ENCODE results near the gene BPI.

BPI gene

GRCh38 chr20:38284893-38285444 lies 19.0 kb upstream of the BPI start:
- H3K27ac ChIP-seq (replicated peaks) = no peak overlapping the region
- H3K4me3 ChIP-seq (replicated peaks; ENCODE audit: insufficient read depth, low read length) = no peak overlapping the region
- TF ChIP-seq POLR2AphosphoS5 (IDR thresholded peaks at IDR 0.05; ENCODE audit: low read depth) = no peak
- TF ChIP-seq GABPA (IDR thresholded peaks at IDR 0.05; ENCODE audit: low read depth) = no peak
- no peak for TF ChIP-seq SPI1 (IDR thresholded peaks at IDR 0.05; ENCODE audit: borderline replicate concordance, low read depth)
- no peak for TF ChIP-seq CTCF (IDR thresholded peaks at IDR 0.05; ENCODE audit: insufficient read depth, low read length)
- TF ChIP-seq REST (IDR thresholded peaks at IDR 0.05; ENCODE audit: insufficient replicate concordance, low read depth) = no peak
- H3K27me3 ChIP-seq (ENCODE audit: insufficient read depth, poor library complexity, severe bottlenecking) = no peaks in the 10 kb centered on the region
- no peak for DNase-seq (ENCODE audit: low read depth in 1 of 2, low spot score in 1 of 2)

- TF ChIP-seq GABPA (IDR thresholded peaks at IDR 0.05; ENCODE audit: low read depth) = no peak
- peak; percentile 63 for TF ChIP-seq POLR2AphosphoS5 (IDR thresholded peaks at IDR 0.05; ENCODE audit: low read depth)
- peak; percentile 21; the same call in 1 of the 2 replicates for TF ChIP-seq SPI1 (IDR thresholded peaks at IDR 0.05; ENCODE audit: borderline replicate concordance, low read depth)
- peak; percentile 77 to 81 for DNase-seq (ENCODE audit: low read depth in 1 of 2, low spot score in 1 of 2)
These were observed 17.1 kb upstream of the BPI start for GRCh38 chr20:38286586-38287531.

GRCh38 chr20:38290829-38291814 lies 12.8 kb upstream of the BPI start:
- Histone ChIP-seq H3K27ac (replicated peaks) (peak overlapping the region; percentile 97), H3K27me3 (ENCODE audit: insufficient read depth, poor library complexity, severe bottlenecking) (no peaks in the 10 kb centered on the region), H3K4me3 (replicated peaks; ENCODE audit: insufficient read depth, low read length) (no peak overlapping the region)
- TF ChIP-seq CTCF (IDR thresholded peaks at IDR 0.05; ENCODE audit: insufficient read depth, low read length) = no peak
- no peak for TF ChIP-seq REST (IDR thresholded peaks at IDR 0.05; ENCODE audit: insufficient replicate concordance, low read depth)
- TF ChIP-seq GABPA (IDR thresholded peaks at IDR 0.05; ENCODE audit: low read depth) = no peak
- no peak for TF ChIP-seq POLR2AphosphoS5 (IDR thresholded peaks at IDR 0.05; ENCODE audit: low read depth)
- TF ChIP-seq SPI1 (IDR thresholded peaks at IDR 0.05; ENCODE audit: borderline replicate concordance, low read depth) = no peak
- DNase-seq (ENCODE audit: low read depth in 1 of 2, low spot score in 1 of 2) = no peak

More at GRCh38 chr20:38286586-38287531, 17.1 kb upstream of the BPI start:
- Histone ChIP-seq H3K27me3 (ENCODE audit: insufficient read depth, poor library complexity, severe bottlenecking) (no peaks in the 10 kb centered on the region), H3K4me3 (replicated peaks; ENCODE audit: insufficient read depth, low read length) (peak overlapping the region; percentile 11; the same call in 1 of the 2 replicates), H3K27ac (replicated peaks) (peak overlapping the region; percentile 79)

All from HL-60 (cell line).